Hematopoietic multipotent progenitor cell treated with erythropoietin and hydrocortisone succinate and interleukin-3 and kit ligand, for 15 days (in vitro differentiated cells): Measurements from ENCODE around the gene WHAMM.
A peak's percentile ranks its signal among the peaks of the same experiment; 100 is the strongest.
"Not testable (repeated sequence)": the region's sequence is repeated elsewhere in the genome, so short reads cannot be mapped to it uniquely, and the experiment has no call there.

ENCODE experiments used
- DNase-seq: peaks from one replicate; pipeline ENCODE4 v3.0.0-alpha.2; 2015; ENCODE audit warnings: low spot score

Gene WHAMM, protein sequence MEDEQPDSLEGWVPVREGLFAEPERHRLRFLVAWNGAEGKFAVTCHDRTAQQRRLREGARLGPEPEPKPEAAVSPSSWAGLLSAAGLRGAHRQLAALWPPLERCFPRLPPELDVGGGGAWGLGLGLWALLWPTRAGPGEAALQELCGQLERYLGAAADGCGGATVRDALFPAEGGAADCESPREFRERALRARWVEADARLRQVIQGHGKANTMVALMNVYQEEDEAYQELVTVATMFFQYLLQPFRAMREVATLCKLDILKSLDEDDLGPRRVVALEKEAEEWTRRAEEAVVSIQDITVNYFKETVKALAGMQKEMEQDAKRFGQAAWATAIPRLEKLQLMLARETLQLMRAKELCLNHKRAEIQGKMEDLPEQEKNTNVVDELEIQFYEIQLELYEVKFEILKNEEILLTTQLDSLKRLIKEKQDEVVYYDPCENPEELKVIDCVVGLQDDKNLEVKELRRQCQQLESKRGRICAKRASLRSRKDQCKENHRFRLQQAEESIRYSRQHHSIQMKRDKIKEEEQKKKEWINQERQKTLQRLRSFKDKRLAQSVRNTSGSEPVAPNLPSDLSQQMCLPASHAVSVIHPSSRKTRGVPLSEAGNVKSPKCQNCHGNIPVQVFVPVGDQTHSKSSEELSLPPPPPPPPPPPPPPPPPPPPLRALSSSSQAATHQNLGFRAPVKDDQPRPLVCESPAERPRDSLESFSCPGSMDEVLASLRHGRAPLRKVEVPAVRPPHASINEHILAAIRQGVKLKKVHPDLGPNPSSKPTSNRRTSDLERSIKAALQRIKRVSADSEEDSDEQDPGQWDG

DNA sequence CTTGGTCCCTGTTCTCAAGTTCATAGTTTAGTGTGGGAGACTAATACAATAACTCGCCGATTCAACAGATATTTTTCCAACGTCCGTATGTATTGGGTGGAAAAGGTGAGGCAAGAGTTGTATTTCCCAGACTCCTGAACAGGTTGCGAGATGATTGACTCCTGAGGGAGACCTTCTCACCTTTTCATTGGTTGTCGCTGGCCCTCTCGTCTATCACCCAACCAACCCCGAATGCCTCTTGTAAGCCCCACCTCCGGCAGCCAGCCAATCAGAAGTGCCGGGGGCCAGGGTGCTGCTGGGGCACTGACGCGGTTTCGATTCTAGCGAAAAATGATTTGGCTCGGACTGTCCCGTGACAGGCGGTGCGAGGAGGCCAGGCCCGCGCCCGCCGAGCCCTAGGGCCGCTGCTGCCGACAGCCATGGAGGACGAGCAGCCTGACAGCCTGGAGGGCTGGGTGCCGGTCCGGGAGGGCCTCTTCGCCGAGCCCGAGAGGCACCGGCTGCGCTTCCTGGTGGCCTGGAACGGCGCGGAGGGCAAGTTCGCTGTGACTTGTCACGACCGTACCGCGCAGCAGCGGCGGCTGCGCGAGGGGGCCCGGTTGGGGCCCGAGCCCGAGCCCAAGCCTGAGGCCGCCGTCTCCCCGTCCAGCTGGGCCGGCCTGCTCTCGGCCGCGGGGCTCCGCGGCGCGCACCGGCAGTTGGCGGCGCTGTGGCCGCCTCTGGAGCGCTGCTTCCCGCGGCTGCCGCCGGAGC, at the start of gene WHAMM:
WHAMM (plus strand) TSS at position 321 of the 753 bp plus-strand sequence; CDS start at position 420, 99 bp downstream.
- DNase-seq, result peak; percentile 98

DNA sequence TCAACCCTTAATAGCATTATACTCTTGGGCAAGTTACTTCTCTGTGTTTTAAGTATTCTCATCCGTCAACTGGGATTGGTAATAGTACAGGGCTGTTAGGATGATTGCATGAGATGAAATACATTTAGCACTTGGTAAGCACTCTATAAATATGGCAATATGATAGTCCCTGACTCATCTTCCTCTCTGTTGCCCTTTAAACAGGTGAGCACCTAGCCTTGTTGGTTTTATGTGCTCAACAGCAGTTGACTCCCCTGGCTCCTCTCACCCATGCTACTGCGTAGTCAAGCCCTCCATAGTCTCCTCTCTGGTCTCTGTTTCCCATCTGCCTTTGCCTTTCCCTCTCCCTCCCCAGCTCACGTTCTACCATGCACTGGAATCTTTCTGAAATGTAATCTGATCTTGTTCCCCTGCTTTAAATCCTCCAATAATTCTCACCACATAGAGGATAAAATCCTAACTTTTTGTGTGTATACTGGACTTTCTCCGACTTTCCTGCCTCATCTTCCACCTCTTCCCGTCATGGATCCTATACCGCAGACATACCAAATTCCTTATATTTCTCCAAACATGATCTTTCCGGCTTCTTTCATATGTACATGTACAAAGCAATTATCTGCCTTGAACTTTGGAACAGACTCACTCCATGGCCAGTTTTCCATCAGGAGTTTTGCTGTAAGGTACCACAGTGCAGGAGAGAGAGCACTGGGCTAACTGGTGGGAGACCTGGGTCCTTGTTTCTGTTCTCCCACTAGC, 45.9 kb upstream of the WHAMM start:
- DNase-seq, result no peak

DNA sequence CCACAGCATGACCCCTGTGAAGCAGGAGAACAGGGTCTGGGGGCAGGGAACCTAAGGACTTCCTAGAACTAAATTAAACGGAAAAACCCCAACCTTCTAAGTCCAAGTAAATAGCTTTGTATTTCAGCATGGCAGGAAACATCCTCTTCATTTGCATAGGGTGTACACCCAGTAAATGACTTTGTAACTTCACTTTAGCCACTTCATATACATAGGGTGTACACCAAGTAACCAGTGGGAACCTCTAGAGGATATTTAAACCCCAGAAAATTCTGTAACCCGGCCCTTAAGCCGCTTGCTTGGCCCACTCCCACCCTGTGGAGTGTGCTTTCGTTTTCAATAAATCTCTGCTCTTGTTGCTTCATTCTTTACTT, 45.3 kb upstream of the WHAMM start:
- no peak for DNase-seq

DNA sequence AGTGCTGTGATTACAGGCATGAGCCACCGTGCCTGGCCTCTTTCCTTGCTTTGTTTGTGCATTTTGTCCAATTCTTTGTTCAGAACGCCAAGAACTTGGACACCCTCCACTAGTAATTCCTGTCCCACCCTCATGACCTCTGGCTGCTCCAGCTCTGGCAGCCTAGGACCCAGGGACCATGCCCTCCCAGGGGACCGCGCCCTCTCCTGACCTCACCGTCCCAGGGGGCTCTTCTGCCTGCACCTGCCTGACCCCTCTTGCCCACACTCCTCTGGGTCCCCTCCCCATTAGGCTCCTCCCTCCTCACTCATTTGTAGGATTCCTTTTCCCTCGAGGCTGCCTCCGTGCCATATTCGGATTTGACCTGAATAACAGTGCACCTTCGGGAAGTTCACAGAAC, 44.7 kb upstream of the WHAMM start:
- DNase-seq, result no peak

DNA sequence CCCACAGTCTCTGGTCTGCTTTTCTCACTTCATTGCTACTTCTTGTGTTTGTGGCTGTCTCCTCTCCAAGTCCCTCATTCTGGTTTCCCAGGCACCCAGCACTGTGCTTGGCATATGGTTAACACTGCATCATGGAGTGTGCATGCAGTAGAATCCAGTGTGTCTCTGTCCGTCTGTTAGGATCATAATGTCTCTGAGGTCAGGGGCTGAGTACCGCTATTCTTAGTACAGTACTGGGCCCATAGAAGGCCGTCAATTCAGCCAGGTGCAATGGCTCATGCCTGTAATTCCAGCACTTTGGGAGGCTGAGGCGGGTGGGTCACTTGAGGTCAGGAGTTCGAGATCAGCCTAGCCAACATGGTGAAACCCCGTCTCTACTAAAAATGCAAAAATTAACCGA, 43.2 kb upstream of the WHAMM start:
- not testable (repeated sequence) for DNase-seq

DNA sequence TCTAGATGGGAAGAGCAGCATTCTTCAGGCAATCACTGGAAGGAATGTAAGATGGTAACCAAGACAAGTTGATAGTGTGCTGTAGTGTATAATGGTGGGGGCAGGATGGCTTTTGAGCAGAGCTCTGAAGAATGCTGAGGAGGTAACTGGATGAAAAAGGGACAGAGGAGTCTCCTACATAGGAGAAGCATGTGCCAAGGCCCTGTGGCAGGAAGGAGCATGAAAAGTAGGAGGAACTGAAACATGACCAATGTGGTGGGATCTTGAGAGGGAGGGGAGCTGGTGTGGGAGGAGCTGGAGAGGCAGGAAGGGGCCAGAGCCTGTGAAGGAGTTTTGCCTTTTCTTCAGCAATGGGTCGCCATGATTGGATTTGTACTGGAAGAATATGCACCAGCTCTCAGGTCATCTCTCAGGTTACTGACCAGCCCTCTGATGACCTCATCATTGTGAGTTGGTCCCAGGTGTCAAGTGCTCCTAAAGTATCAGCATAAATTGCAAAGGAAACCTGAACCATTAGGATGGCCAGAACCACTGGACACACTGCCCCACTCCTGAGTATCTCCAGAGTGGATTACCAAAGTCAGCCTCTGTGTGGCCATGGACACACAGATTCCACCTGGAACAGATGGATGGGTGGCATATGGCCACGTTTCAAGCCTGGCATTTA, 42.1 kb upstream of the WHAMM start:
- no peak for DNase-seq

DNA sequence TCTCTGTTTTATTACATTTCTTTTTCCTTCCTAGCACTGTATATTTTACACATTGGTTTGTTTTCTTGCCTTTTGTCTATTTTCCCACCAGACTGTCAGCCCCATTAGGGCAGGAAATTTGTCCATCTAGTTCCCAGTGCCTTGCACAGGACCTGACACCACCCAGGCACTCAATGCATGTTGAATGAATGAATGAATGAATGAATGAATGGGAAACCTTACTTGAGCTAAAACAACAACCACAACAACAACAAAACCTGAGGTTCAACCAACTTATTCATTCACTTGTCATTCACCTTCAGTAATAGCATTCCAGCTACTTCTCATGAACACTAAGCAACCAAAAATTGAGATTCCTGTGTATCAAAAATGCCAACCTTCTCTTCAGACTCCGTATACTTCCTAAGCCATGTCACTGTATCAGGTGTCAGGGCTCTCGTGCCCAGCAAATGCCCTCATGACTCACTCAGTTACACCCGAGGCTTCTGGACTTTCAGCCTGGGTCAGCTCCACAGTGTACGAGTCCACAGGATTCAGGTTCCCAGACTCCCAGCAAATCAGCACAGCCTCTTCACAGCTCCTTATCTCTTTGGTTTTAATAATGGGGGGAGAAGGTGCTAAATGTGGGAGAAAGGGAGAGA, 40.9 kb upstream of the WHAMM start:
- no peak for DNase-seq

DNA sequence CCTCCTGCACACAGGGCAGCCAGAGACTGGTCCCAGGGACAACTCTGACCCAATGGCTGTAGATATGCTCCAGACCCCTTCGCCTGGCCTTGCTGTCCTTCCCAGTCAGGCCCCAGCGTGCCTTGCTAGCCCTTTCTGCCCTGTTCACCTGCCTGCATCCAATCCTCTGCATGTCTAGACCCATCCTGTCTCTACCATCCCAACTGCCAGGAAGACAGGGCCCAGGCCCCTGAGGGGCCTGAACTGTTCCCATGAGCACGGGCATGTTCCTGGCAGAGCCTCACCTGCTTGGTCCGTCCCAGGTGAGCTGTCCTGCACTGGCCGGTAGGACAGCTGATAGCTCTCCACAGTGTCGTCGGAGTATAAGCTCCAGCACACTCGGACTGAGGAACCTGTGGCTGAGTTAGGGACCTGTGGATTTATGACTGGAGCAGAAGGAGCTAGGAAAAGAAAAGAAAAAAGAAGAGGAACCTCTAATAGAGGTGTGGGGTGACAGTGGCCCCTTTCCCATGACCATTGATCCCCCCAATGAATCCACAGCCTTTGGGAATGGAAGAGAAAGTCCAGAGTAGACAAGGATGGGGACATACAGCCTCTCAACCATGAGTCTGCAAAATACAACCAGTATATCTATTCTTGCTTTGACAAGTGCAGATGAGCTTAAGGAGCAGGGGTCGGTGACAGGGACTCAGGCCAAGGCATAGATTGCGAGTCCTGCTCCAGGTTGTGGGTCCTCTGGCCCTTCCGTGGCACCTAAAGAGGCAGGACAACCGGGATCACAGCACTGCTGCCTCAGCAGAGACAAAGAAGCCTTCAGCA, 37.4 kb upstream of the WHAMM start:
- no peak for DNase-seq

DNA sequence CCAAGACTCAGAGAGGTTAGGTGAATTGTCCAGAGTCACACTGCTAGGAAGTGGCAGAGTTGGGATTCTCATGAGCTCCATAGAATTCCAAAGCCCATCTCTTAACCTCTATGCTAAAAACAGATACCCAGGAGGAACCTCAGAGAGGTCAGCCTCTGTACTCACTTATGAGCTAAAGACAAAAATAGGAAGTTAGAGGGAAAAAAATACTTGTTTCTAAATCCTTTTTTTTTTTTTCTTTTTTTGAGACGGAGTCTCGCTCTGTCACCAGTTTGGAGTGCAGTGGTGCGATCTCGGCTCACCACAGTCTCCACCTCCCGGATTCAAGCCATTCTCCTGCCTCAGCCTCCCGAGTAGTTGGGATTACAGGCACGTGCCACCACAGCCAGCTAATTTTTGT, 34.9 kb upstream of the WHAMM start:
- no peak for DNase-seq

DNA sequence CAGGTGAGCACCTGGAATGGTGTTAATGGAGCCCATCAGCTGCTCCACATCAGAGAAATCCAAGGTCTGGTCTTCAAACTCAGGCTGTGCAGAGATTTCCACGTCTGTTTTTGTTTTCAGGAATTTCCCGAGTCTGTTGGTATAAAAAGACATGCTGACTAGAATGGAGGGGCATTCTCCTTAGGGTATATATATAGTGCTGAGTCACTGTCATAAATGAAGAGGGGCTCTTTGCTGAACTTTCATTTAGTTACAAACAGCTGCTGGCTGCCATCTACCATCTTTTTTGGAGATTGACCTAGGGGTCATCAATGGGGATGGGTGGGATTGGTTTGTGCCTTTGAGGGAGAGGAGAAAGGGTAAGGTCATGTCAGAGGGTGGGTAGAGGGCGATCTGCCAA, 30.7 kb upstream of the WHAMM start:
- no peak for DNase-seq

DNA sequence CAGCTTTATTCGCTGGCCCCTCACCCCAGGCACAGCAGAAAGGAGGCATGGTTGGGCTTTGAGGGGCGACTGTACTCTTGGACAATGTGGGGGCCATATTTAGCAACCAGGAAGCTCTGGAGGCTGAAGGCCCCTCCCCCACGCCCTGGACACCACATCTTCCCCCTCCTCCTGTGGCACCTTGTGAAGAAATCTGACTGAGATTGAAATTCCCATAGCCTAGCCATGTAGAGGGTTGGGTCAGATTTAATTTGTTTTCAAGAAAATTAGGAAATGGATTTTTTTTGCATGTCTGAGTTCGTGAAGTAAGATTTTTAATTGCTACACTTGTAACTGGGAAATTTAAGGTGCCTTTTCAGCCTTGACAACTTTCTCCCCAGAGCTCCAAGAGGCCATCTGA, 28.1 kb upstream of the WHAMM start:
- DNase-seq, result no peak

DNA sequence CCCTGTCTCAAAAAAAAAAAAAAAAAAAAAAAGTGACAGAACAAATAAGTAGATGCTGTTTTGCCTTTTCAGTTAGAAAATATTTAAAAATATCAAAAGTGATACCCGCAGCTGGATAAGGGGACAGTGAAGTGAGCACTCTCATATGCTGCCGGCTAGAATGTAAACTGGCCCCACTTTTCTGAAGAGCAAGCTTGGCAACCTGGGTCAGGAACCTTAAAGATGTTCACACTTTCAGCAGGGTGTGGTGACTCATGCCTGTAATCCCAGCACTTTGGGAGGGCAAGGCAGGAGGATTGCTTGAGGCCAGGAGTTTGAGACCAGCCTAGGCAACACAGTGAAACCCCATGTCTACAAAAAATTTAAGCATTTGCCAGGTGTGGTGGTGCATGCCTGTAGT, 20.9 kb upstream of the WHAMM start:
- no peak for DNase-seq

DNA sequence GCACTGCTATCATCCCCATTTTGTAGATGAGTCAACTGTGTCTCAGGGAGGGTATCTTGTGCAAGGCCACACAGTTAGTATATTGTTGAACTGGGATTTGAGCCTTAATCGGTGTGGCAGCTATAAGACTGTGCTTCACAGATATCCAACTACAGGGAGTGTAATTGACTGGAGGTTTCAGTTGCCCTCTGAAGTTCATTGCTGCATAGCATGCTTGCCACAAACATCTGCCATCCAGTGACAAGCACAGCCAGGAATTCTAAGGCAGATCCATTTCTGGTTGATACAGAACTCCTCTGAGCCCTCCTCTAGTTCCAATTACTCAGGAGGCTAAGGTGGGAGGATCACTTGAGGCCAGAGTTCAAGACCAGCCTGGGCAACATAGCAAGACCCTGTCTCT, 19.9 kb upstream of the WHAMM start:
- DNase-seq, result no peak

DNA sequence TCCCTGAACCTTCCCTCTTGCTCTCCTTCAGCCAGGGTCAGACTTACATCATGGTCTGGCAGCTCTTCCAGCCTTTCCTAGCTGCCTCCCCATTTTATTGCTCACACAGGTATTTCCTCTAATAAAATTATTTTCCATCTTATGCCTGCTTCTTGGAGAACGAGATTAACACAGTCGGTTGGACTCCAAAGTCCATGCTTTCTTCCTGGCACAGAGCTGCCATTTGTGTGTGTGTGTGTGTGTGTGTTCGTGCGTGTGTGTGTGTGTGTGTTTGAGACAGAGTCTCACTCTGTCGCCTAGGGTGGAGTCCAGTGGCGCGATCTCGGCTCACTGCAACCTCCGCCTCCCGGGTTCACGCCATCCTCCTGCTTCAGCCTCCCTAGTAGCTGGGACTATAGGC, 19.1 kb upstream of the WHAMM start:
- no peak for DNase-seq

DNA sequence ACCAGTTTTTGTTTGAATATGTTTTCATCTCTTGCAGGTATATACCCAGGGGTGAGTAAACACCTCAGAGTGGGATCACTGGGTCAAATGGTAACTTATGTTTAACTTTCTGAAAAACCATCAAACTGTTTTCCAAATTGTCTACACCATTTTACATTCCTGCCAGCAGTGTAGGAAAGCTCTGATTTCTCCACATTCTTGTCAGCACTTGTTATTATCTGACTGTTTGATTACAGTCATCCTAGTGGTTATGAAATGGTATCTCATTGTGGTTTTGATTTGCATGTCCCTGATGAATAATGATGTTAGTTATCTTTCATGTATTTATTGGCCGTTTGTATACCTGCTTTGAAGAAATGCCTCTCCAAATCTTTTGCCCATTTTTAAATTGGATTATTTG, 17.4 kb upstream of the WHAMM start:
- no peak for DNase-seq

DNA sequence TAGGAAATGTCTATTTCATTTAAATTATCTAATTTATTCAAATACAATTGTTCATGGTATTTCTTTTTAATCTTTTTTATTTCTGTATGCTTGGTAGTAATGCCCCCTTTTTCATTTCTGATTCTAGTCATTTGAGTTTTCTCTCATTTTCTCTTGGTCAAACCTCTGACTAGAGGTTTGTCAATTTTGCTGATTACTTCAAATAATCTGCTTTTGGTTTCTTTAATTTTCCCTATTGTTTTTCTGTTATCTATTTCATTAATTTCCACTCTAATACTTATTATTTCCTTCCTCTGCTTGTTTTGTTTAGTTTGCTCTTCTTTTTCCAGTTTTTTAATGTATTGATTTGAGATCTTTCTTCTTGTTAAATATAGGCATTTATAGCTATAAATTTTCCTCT, 15.7 kb upstream of the WHAMM start:
- no peak for DNase-seq

DNA sequence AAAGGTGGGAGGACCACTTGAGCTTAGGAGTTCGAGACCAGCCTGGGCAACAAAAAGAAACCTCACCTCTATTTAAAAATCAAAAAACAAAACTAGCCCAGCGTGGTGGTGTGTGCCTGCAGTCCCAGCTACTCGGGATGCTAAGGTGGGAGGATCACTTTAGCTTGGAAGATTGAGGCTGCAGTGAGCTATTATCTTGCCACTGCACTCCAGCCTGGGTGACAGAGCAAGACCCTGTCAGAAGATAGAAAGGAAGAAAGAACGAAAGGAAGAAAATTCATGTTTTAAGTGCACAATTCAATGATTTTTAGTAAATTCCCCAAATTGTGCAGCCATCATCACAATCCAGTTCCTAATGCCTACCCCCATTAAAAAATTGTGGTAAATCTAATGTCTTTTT, 11.3 kb upstream of the WHAMM start:
- no peak for DNase-seq

DNA sequence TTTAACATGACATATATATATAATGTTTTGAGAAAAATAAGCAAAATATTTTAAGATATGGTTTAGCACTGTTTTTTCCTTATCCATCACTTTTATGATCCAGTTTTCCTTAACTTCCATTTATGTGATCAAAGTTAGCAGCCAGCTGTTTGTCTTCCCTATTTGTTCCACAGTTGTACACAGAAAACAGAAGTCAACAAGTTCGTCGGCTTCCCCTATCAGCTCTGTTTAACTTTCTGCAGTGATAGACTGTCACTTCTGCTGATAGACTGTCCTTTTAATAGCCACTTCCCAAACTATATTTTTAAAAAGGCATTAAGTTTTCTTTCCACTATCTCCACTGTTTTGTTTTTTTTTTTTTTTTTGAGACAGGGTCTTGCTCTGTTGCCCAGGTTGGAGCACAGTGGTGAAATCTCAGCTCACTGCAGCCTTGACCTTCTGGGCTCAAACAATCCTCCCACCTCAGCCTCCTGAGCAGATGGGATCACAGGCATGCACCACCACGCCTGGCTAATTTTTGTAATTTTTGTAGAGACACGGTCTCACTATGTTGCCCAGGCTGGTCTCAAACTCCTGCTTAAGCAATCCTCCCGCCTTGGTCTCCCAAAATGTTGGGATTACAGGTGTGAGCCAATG, 10.8 kb upstream of the WHAMM start:
- no peak for DNase-seq

DNA sequence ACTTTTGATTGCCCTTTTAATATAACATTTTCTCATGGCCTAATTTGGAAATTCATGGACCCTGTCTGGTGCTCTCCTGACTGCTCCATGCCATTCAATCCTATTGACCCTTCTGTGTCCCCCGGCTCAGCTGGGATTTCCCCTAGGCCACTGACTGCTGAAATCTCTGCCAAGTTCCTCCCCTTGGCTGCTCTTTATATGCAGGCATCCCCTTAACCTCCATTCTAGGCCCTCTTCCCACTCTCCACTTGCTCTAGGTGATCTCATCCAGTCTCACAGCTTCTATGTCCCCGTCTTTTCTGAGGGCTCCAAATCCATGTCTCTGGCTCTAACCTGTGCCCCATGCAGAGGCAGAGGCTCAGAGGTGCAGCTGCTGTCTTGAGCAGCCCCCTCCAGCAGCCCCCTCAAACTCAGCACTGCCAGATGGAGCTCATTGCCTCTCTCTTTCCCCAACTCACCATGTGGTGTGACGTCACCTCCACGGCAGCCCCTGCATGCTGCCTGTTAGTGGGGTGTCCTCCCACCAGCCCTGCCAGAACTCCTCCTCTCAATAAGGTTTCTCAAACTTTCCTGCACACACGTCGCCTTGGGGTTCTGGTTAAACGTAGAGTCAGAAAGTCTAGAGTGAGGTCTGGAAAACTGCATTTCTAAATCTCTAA, 10.1 kb upstream of the WHAMM start:
- DNase-seq, result no peak
